Neutrophil (primary cell): ENCODE measurements around the gene TLL1.

Source experiments
- H3K27ac ChIP-seq: fragments of 200-600 bp; sonication (generic); 2 replicates; pipeline ENCODE4 v1.5.1; 2016; ENCODE audit warnings: mild to moderate bottlenecking, moderate library complexity
- H3K27me3 ChIP-seq: fragments of 200-600 bp; sonication (generic); 2 replicates; pipeline ENCODE4 v1.6.0; 2016; ENCODE audit warnings: mild to moderate bottlenecking
- H3K36me3 ChIP-seq: fragments of 200-600 bp; sonication (generic); 2 replicates; pipeline ENCODE4 v1.5.1; 2017
- H3K4me1 ChIP-seq, 2 experiments: fragments of 200-600 bp in 1 of 2; sonication (generic) in 1 of 2; 1 replicate in 1 of 2; 2 replicates in 1 of 2; pipeline versions ENCODE4 v1.5.1 to v1.6.1; 2013 to 2016; ENCODE audit warnings: low read depth in 1 of 2, low read length in 1 of 2, mild to moderate bottlenecking in 1 of 2, moderate library complexity in 1 of 2; ENCODE audit not compliant: control insufficient read depth in 1 of 2, insufficient read depth in 1 of 2
- H3K4me3 ChIP-seq, 2 experiments: fragments of 200-600 bp in 1 of 2; sonication (generic) in 1 of 2; 1 replicate in 1 of 2; 2 replicates in 1 of 2; pipeline ENCODE4 v1.5.1; 2013 to 2016; ENCODE audit warnings: low read depth in 1 of 2, low read length in 1 of 2, mild to moderate bottlenecking in 1 of 2, moderate library complexity in 1 of 2
- H3K9me3 ChIP-seq: fragments of 200-600 bp; sonication (generic); 2 replicates; pipeline ENCODE4 v1.5.1; 2016
- TF ChIP-seq, protein P1 (sequence below): fragments of 200-600 bp; sonication (generic); IDR thresholded peaks from 2 replicates; pipeline ENCODE4 v1.5.1; 2016; ENCODE audit warnings: antibody characterized with exemption

Gene TLL1

GRCh38 chr4:165953181-165953580 lies 80.1 kb downstream of the TLL1 start:
- no peaks in the 10 kb centered on the region for H3K9me3 ChIP-seq
- H3K4me1 ChIP-seq, result no peaks in the 10 kb centered on the region
- no peaks in the 10 kb centered on the region for H3K36me3 ChIP-seq
- H3K27me3 ChIP-seq, result no peaks in the 10 kb centered on the region
- TF ChIP-seq, protein P1, sequence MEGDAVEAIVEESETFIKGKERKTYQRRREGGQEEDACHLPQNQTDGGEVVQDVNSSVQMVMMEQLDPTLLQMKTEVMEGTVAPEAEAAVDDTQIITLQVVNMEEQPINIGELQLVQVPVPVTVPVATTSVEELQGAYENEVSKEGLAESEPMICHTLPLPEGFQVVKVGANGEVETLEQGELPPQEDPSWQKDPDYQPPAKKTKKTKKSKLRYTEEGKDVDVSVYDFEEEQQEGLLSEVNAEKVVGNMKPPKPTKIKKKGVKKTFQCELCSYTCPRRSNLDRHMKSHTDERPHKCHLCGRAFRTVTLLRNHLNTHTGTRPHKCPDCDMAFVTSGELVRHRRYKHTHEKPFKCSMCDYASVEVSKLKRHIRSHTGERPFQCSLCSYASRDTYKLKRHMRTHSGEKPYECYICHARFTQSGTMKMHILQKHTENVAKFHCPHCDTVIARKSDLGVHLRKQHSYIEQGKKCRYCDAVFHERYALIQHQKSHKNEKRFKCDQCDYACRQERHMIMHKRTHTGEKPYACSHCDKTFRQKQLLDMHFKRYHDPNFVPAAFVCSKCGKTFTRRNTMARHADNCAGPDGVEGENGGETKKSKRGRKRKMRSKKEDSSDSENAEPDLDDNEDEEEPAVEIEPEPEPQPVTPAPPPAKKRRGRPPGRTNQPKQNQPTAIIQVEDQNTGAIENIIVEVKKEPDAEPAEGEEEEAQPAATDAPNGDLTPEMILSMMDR, result no peak
- H3K27ac ChIP-seq, result no peak overlapping the region
- H3K4me3 ChIP-seq, result no peak overlapping the region

- H3K4me1 ChIP-seq, result no peaks in the 10 kb centered on the region
- H3K36me3 ChIP-seq, result no peaks in the 10 kb centered on the region
- TF ChIP-seq, protein P1, result no peak
- no peak overlapping the region for H3K27ac ChIP-seq
- H3K27me3 ChIP-seq, result no peaks in the 10 kb centered on the region
- H3K9me3 ChIP-seq, result no peaks in the 10 kb centered on the region
- no peak overlapping the region for H3K4me3 ChIP-seq
Observed at GRCh38 chr4:165963621-165964020, 90.6 kb downstream of the TLL1 start.

- Histone ChIP-seq H3K4me1 (no peaks in the 10 kb centered on the region), H3K9me3 (no peaks in the 10 kb centered on the region), H3K27ac (no peak overlapping the region), H3K4me3 (no peak overlapping the region), H3K27me3 (no peaks in the 10 kb centered on the region), H3K36me3 (no peaks in the 10 kb centered on the region)
- TF ChIP-seq, protein P1, result no peak
Observed at GRCh38 chr4:165964591-165964990, 91.6 kb downstream of the TLL1 start.

- Histone ChIP-seq H3K4me1 (no peaks in the 10 kb centered on the region), H3K27ac (no peak overlapping the region), H3K4me3 (no peak overlapping the region), H3K27me3 (no peaks in the 10 kb centered on the region), H3K36me3 (no peaks in the 10 kb centered on the region), H3K9me3 (no peaks in the 10 kb centered on the region)
- TF ChIP-seq, protein P1, result no peak
Observed at GRCh38 chr4:165965503-165965902, 92.5 kb downstream of the TLL1 start.

- TF ChIP-seq, protein P1, result no peak
- no peaks in the 10 kb centered on the region for H3K27me3 ChIP-seq
- H3K27ac ChIP-seq, result no peak overlapping the region
- no peaks in the 10 kb centered on the region for H3K36me3 ChIP-seq
- no peaks in the 10 kb centered on the region for H3K9me3 ChIP-seq
- H3K4me1 ChIP-seq, result no peaks in the 10 kb centered on the region
- no peak overlapping the region for H3K4me3 ChIP-seq
Observed at GRCh38 chr4:165966833-165967232, 93.8 kb downstream of the TLL1 start.

- Histone ChIP-seq H3K4me3 (no peak overlapping the region), H3K4me1 (no peaks in the 10 kb centered on the region), H3K27ac (no peak overlapping the region), H3K27me3 (no peaks in the 10 kb centered on the region), H3K36me3 (no peaks in the 10 kb centered on the region), H3K9me3 (no peaks in the 10 kb centered on the region)
- TF ChIP-seq, protein P1, result no peak
Observed at GRCh38 chr4:165967486-165967885, 94.4 kb downstream of the TLL1 start.
